ENCODE results near the gene SLC22A12.

SLC22A12 gene

GRCh38 chr11:64637334-64638017 lies 46.5 kb downstream of the SLC22A12 start:
- Histone ChIP-seq H3K27me3 (replicated peaks; ENCODE audit: control insufficient read depth, insufficient read depth, low read length) (no peaks in the 10 kb centered on the region; the same call in 1 of the 2 replicates), H3K36me3 (ENCODE audit: control insufficient read depth, insufficient read depth, low read length) (no peaks in the 10 kb centered on the region), H3K4me3 (replicated peaks; ENCODE audit: low read depth, low read length) (no peak overlapping the region)
- no peak for DNase-seq (ENCODE audit: extremely low read depth, insufficient read length)
- no peak for TF ChIP-seq CTCF (IDR thresholded peaks at IDR 0.05; ENCODE audit: insufficient read depth, low read length, poor library complexity, severe bottlenecking)

- no peak for TF ChIP-seq CTCF (IDR thresholded peaks at IDR 0.05; ENCODE audit: insufficient read depth, low read length, poor library complexity, severe bottlenecking)
- H3K4me3 ChIP-seq (replicated peaks; ENCODE audit: low read depth, low read length): no peak overlapping the region
- no peak for DNase-seq (ENCODE audit: extremely low read depth, insufficient read length)
- H3K36me3 ChIP-seq (ENCODE audit: control insufficient read depth, insufficient read depth, low read length): no peaks in the 10 kb centered on the region
- no peaks in the 10 kb centered on the region; the same call in 1 of the 2 replicates for H3K27me3 ChIP-seq (replicated peaks; ENCODE audit: control insufficient read depth, insufficient read depth, low read length)
These were observed 47.1 kb downstream of the SLC22A12 start for GRCh38 chr11:64638018-64638665.

- no peak for TF ChIP-seq CTCF (IDR thresholded peaks at IDR 0.05; ENCODE audit: insufficient read depth, low read length, poor library complexity, severe bottlenecking)
- no peak for DNase-seq (ENCODE audit: extremely low read depth, insufficient read length)
- H3K4me3 ChIP-seq (replicated peaks; ENCODE audit: low read depth, low read length): no peak overlapping the region
- H3K36me3 ChIP-seq (ENCODE audit: control insufficient read depth, insufficient read depth, low read length): no peaks in the 10 kb centered on the region
- no peaks in the 10 kb centered on the region; the same call in none of the 2 replicates for H3K27me3 ChIP-seq (replicated peaks; ENCODE audit: control insufficient read depth, insufficient read depth, low read length)
These were observed 47.8 kb downstream of the SLC22A12 start for GRCh38 chr11:64638829-64639228.

- H3K36me3 ChIP-seq (ENCODE audit: control insufficient read depth, insufficient read depth, low read length): no peaks in the 10 kb centered on the region
- TF ChIP-seq CTCF (IDR thresholded peaks at IDR 0.05; ENCODE audit: insufficient read depth, low read length, poor library complexity, severe bottlenecking): no peak
- peaks cover 1% of the 10 kb centered on the region for H3K27me3 ChIP-seq (replicated peaks; ENCODE audit: control insufficient read depth, insufficient read depth, low read length)
- H3K4me3 ChIP-seq (replicated peaks; ENCODE audit: low read depth, low read length): no peak overlapping the region
- no peak for DNase-seq (ENCODE audit: extremely low read depth, insufficient read length)
These were observed 48.9 kb downstream of the SLC22A12 start for GRCh38 chr11:64639885-64640284.

- Histone ChIP-seq H3K36me3 (ENCODE audit: control insufficient read depth, insufficient read depth, low read length) (no peaks in the 10 kb centered on the region), H3K4me3 (replicated peaks; ENCODE audit: low read depth, low read length) (no peak overlapping the region), H3K27me3 (replicated peaks; ENCODE audit: control insufficient read depth, insufficient read depth, low read length) (peaks cover 1% of the 10 kb centered on the region)
- TF ChIP-seq CTCF (IDR thresholded peaks at IDR 0.05; ENCODE audit: insufficient read depth, low read length, poor library complexity, severe bottlenecking): no peak
- DNase-seq (ENCODE audit: extremely low read depth, insufficient read length): no peak
These were observed 50.8 kb downstream of the SLC22A12 start for GRCh38 chr11:64641596-64642417.
